GM21423 (cell line): Measurements from ENCODE around the gene BACH2.
"Not testable (repeated sequence)": the region's sequence is repeated elsewhere in the genome, so short reads cannot be mapped to it uniquely, and the experiment has no call there.

Experiments used
- ATAC-seq: cut with Tn5 transposase; IDR thresholded peaks from one replicate; pipeline ENCODE4 v1.9.1; 2021; ENCODE audit warnings: mild to moderate bottlenecking, moderate library complexity; ENCODE audit not compliant: unreplicated experiment

Gene BACH2

GRCh38 chr6:89977808-89978748 lies 318.6 kb downstream of the BACH2 start:
- no peak for ATAC-seq

GRCh38 chr6:89976694-89977020 lies 320.0 kb downstream of the BACH2 start:
- ATAC-seq = no peak

GRCh38 chr6:89975991-89976693 lies 320.5 kb downstream of the BACH2 start:
- ATAC-seq = no peak

- no peak for ATAC-seq
Observed at GRCh38 chr6:89975366-89975765, 321.3 kb downstream of the BACH2 start.

- no peak for ATAC-seq
Observed at GRCh38 chr6:89974834-89975233, 321.8 kb downstream of the BACH2 start.

- ATAC-seq = no peak
Observed at GRCh38 chr6:89972025-89972381, 324.6 kb downstream of the BACH2 start.

- ATAC-seq = not testable (repeated sequence)
Observed at GRCh38 chr6:89971338-89972024, 325.2 kb downstream of the BACH2 start.

- ATAC-seq = no peak
Observed at GRCh38 chr6:89970609-89971337, 325.9 kb downstream of the BACH2 start.

GRCh38 chr6:89970072-89970471 lies 326.6 kb downstream of the BACH2 start:
- ATAC-seq = no peak

GRCh38 chr6:89966913-89967312 lies 329.7 kb downstream of the BACH2 start:
- ATAC-seq = no peak

GRCh38 chr6:89966228-89966544 lies 330.5 kb downstream of the BACH2 start:
- ATAC-seq = no peak

GRCh38 chr6:89965441-89966227 lies 331.0 kb downstream of the BACH2 start:
- ATAC-seq = no peak

- ATAC-seq = no peak
Observed at GRCh38 chr6:89963391-89963790, 333.3 kb downstream of the BACH2 start.

GRCh38 chr6:89961481-89961880 lies 335.2 kb downstream of the BACH2 start:
- no peak for ATAC-seq

GRCh38 chr6:89959883-89960282 lies 336.8 kb downstream of the BACH2 start:
- ATAC-seq = no peak

- no peak for ATAC-seq
Observed at GRCh38 chr6:89956182-89956581, 340.5 kb downstream of the BACH2 start.

- no peak for ATAC-seq
Observed at GRCh38 chr6:89955364-89955763, 341.3 kb downstream of the BACH2 start.

GRCh38 chr6:89954721-89955148 lies 341.9 kb downstream of the BACH2 start:
- no peak for ATAC-seq

GRCh38 chr6:89952686-89953085 lies 344.0 kb downstream of the BACH2 start:
- ATAC-seq = no peak

- no peak for ATAC-seq
Observed at GRCh38 chr6:89952105-89952671, 344.5 kb downstream of the BACH2 start.
